Measurements from ENCODE around the gene AHDC1.

Gene AHDC1

DNA sequence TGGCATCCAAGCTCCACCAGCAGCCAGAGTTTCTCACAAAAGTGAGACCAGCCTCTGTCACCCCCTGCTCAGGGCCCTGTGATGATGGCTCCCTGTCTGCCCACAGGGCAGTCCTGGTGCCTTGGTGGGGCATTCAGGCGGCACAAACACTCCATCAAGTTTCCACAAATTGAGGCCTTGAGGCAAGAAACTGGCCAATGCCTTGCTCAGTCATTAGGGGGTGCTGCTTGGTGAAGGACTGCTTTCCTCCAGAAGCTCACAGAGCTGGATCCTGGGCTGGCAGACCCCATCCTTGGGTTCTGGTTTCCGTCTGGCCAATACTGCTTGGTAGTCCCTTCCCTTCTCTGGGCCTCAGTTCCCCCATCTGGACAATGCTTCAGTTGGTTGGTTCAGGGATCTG is 12.5 kb upstream of the AHDC1 start:
- no peak for TF ChIP-seq TEAD4 (IDR thresholded peaks at IDR 0.05)
- TF ChIP-seq, protein P1, sequence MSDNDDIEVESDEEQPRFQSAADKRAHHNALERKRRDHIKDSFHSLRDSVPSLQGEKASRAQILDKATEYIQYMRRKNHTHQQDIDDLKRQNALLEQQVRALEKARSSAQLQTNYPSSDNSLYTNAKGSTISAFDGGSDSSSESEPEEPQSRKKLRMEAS (IDR thresholded peaks at IDR 0.05) = no peak

DNA sequence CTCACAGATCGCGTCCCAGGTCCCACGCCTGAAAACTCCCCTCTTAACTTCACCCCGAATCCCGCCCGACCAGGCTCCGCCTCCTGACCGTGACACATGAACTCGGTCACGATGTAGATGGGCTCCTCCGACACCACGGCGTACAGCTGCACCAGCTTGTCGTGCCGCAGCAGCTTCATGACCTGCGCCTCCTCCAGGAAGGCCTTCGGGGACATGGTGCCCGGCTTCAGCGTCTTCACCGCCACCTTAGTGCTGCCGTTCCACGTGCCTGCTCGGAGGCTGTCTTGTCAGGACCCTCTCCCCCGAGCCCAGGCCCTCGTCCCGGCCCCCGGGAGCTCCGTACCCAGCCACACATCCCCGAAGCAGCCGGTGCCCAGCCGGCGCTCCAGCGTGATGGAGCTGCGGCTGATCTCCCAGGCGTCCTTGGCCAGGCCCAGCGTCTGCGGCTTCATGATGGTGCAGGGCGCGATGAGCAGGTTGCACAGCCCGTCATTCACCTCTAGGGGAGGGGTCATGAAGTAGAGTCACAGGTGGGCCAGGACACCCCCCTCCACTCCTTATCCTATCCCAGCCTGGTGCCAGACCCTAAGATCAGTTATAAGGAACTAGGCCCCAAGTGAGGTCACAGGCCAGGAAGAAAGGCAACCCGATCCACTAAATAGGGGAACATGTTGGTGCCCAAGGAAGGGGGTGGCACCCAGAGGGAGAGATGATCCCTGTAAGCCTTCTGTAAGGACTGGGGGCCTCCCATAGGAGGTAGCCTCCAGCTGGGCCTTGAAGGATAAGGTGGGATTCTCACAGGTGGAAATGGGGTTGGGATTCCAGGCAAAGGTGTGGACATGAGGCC is 11.6 kb upstream of the AHDC1 start:
- TF ChIP-seq CREB1 (IDR thresholded peaks at IDR 0.05; ENCODE audit: low read depth) (no peak), YY1 (IDR thresholded peaks at IDR 0.05; ENCODE audit: low read depth) (no peak), TCF12 (IDR thresholded peaks at IDR 0.05; ENCODE audit: low read depth) (no peak), TAF1 (IDR thresholded peaks at IDR 0.05; ENCODE audit: low read depth) (no peak), EGR1 (IDR thresholded peaks at IDR 0.05) (no peak), RAD21 (IDR thresholded peaks at IDR 0.05; ENCODE audit: low read depth) (no peak)
- TF ChIP-seq, protein P2, sequence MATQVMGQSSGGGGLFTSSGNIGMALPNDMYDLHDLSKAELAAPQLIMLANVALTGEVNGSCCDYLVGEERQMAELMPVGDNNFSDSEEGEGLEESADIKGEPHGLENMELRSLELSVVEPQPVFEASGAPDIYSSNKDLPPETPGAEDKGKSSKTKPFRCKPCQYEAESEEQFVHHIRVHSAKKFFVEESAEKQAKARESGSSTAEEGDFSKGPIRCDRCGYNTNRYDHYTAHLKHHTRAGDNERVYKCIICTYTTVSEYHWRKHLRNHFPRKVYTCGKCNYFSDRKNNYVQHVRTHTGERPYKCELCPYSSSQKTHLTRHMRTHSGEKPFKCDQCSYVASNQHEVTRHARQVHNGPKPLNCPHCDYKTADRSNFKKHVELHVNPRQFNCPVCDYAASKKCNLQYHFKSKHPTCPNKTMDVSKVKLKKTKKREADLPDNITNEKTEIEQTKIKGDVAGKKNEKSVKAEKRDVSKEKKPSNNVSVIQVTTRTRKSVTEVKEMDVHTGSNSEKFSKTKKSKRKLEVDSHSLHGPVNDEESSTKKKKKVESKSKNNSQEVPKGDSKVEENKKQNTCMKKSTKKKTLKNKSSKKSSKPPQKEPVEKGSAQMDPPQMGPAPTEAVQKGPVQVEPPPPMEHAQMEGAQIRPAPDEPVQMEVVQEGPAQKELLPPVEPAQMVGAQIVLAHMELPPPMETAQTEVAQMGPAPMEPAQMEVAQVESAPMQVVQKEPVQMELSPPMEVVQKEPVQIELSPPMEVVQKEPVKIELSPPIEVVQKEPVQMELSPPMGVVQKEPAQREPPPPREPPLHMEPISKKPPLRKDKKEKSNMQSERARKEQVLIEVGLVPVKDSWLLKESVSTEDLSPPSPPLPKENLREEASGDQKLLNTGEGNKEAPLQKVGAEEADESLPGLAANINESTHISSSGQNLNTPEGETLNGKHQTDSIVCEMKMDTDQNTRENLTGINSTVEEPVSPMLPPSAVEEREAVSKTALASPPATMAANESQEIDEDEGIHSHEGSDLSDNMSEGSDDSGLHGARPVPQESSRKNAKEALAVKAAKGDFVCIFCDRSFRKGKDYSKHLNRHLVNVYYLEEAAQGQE (IDR thresholded peaks at IDR 0.05; ENCODE audit: low read depth) = no peak
- TF ChIP-seq, protein P3, sequence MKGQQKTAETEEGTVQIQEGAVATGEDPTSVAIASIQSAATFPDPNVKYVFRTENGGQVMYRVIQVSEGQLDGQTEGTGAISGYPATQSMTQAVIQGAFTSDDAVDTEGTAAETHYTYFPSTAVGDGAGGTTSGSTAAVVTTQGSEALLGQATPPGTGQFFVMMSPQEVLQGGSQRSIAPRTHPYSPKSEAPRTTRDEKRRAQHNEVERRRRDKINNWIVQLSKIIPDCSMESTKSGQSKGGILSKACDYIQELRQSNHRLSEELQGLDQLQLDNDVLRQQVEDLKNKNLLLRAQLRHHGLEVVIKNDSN (IDR thresholded peaks at IDR 0.05) = no peak
- TF ChIP-seq, protein P1 (IDR thresholded peaks at IDR 0.05) = no peak

DNA sequence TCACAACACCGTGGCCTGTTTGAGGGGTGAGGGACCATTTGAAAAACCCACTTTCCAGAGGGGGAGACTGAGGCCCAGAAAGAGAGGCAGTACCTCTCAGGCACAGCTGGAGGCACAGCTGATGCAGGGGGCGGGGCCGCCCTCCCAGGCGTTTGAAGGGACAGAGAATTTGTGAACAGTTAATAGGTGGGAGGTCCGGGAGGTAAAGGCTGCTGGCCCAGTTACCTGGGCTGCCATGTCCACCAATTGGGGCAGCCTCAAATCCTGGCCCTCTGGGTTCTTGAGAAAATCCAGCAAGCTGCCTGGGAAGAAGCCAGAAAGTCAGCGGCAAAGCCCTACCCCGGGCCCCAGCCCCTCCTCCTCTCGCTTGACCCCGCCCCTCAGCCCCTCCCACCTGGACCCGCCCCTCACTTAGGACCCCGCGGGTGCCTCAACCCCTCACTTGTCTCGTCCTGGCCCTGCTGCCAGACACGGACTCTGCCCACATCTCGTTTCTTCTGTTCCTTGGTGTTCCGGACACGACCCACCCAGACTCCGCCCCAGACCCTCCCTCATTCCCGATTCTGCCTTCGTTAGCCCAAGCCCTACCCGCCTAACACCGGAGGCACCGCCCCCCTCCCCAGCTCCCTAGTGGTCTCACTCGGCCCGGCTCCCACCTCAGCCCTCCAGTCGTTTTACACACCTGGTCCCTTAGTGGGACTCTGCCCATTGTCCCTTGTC is 10.8 kb upstream of the AHDC1 start:
- TF ChIP-seq, protein P1 (IDR thresholded peaks at IDR 0.05) = no peak
- TF ChIP-seq TAF1 (IDR thresholded peaks at IDR 0.05; ENCODE audit: low read depth) = no peak
- TF ChIP-seq, protein P3 (IDR thresholded peaks at IDR 0.05) = no peak
- TF ChIP-seq RAD21 (IDR thresholded peaks at IDR 0.05; ENCODE audit: low read depth) = no peak
- TF ChIP-seq, protein P2 (IDR thresholded peaks at IDR 0.05; ENCODE audit: low read depth) = no peak
- no peak for TF ChIP-seq TEAD4 (IDR thresholded peaks at IDR 0.05)
- TF ChIP-seq TCF12 (IDR thresholded peaks at IDR 0.05; ENCODE audit: low read depth) = no peak
- no peak for TF ChIP-seq CREB1 (IDR thresholded peaks at IDR 0.05; ENCODE audit: low read depth)
- no peak for TF ChIP-seq YY1 (IDR thresholded peaks at IDR 0.05; ENCODE audit: low read depth)
- no peak for TF ChIP-seq CEBPB (IDR thresholded peaks at IDR 0.05)
- no peak for TF ChIP-seq NFIC (IDR thresholded peaks at IDR 0.05)
- TF ChIP-seq EGR1 (IDR thresholded peaks at IDR 0.05) = no peak

DNA sequence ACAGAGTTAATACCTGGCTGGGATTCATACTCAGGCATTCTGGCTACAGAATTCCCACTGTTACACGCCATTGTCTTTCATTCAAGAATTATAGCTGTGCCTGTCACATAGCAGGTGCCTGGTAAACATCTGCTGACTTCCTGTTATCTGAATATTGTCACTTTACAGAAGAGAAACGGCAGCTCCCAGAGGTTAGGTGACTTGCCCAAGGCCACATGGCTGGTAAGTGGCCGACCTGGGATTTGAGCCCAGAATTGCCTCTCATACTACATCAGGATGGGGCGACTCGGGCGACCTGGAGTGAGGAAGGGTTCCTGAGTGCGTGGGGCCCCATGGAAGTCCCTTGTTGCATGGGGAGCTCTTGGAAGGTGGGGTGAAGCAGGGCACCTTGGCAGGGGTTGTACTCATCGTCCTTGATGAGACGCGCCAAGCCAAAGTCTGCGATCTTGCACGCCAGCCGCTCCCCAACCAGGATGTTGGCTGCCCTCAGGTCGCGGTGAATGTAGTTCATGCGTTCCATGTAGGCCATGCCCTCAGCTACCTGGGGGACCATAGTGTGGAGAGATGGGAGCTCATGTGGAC is 10.2 kb upstream of the AHDC1 start:
- no peak for TF ChIP-seq EP300 (IDR thresholded peaks at IDR 0.05; ENCODE audit: borderline replicate concordance)
- TF ChIP-seq, protein P2 (IDR thresholded peaks at IDR 0.05; ENCODE audit: low read depth) = no peak
- TF ChIP-seq EGR1 (IDR thresholded peaks at IDR 0.05) = no peak
- no peak for TF ChIP-seq CEBPB (IDR thresholded peaks at IDR 0.05)
- no peak for TF ChIP-seq TCF12 (IDR thresholded peaks at IDR 0.05; ENCODE audit: low read depth)
- no peak for TF ChIP-seq YY1 (IDR thresholded peaks at IDR 0.05; ENCODE audit: low read depth)

All from Ishikawa (cell line).